GM23338 (cell line): ENCODE results near the gene MAD2L2. TPM values are rescaled to one million over a fixed set of nuclear protein-coding genes. Genes with fewer than 3 reads are reported as not detected.

ENCODE experiments used
- ATAC-seq: fragments of 200-7000 bp; cut with Tn5 transposase; 3 replicates; pipeline ENCODE4 v1.9.1; 2020
- DNase-seq: peaks from one replicate; pipeline ENCODE4 v3.0.0-alpha.2; 2015; ENCODE audit warnings: low spot score
- H2AFZ ChIP-seq: fragments of 200-600 bp; sonication (generic); 2 replicates; pipeline ENCODE4 v1.8.0; 2016; ENCODE audit warnings: antibody characterized with exemption, mild to moderate bottlenecking, moderate library complexity
- H3F3A ChIP-seq: fragments of 200-600 bp; sonication (generic); replicated peaks from 2 replicates; pipeline ENCODE4 v1.8.0; 2017; ENCODE audit warnings: antibody characterized with exemption, mixed run types, low read depth
- H3K27ac ChIP-seq: fragments of 200-600 bp; sonication (generic); 2 replicates; pipeline ENCODE4 v1.6.1; 2016; ENCODE audit warnings: low read depth
- H3K27me3 ChIP-seq: fragments of 200-600 bp; sonication (generic); 2 replicates; pipeline ENCODE4 v1.8.0; 2016; ENCODE audit warnings: mild to moderate bottlenecking, mixed run types, moderate library complexity; ENCODE audit not compliant: insufficient read depth
- H3K36me3 ChIP-seq: fragments of 200-600 bp; sonication (generic); 2 replicates; pipeline ENCODE4 v1.8.0; 2016; ENCODE audit warnings: mild to moderate bottlenecking; ENCODE audit not compliant: insufficient read depth
- H3K4me1 ChIP-seq: fragments of 200-600 bp; sonication (generic); 2 replicates; pipeline ENCODE4 v1.8.0; 2016; ENCODE audit warnings: mild to moderate bottlenecking, moderate library complexity; ENCODE audit not compliant: insufficient read depth
- H3K4me2 ChIP-seq: fragments of 200-600 bp; sonication (generic); 2 replicates; pipeline ENCODE4 v1.7.1; 2017; ENCODE audit warnings: mixed run types
- H3K4me3 ChIP-seq: fragments of 200-600 bp; sonication (generic); 2 replicates; pipeline ENCODE4 v1.6.1; 2016; ENCODE audit warnings: mixed run types
- H3K79me2 ChIP-seq: fragments of 200-600 bp; sonication (generic); replicated peaks from 2 replicates; pipeline ENCODE4 v1.8.0; 2017; ENCODE audit warnings: mild to moderate bottlenecking; ENCODE audit not compliant: insufficient read depth
- H3K9me2 ChIP-seq: fragments of 200-600 bp; sonication (generic); 2 replicates; pipeline ENCODE4 v1.8.0; 2017; ENCODE audit not compliant: insufficient read depth
- H4K20me1 ChIP-seq: fragments of 200-600 bp; sonication (generic); replicated peaks from 2 replicates; pipeline ENCODE4 v1.8.0; 2017; ENCODE audit warnings: mild to moderate bottlenecking; ENCODE audit not compliant: insufficient read depth
- H3K27ac Mint-ChIP-seq: 2 replicates; pipeline ENCODE4 v1.8.0; 2020; ENCODE audit warnings: inconsistent platforms, mild to moderate bottlenecking, moderate library complexity, mixed read lengths
- H3K27me3 Mint-ChIP-seq: 3 replicates; pipeline ENCODE4 v1.8.0; 2022; ENCODE audit warnings: low read depth, mild to moderate bottlenecking, moderate library complexity, mixed read lengths, inconsistent platforms; ENCODE audit not compliant: insufficient read depth, poor library complexity
- H3K36me3 Mint-ChIP-seq: 3 replicates; pipeline ENCODE4 v1.8.0; 2021; ENCODE audit warnings: low read depth, mild to moderate bottlenecking, inconsistent platforms, moderate library complexity, mixed read lengths
- H3K4me1 Mint-ChIP-seq: 3 replicates; pipeline ENCODE4 v1.8.0; 2020; ENCODE audit warnings: mild to moderate bottlenecking, inconsistent platforms, mixed read lengths
- H3K4me3 Mint-ChIP-seq: 3 replicates; pipeline ENCODE4 v1.8.0; 2021; ENCODE audit warnings: moderate library complexity, mild to moderate bottlenecking, inconsistent platforms, mixed read lengths
- H3K9me3 Mint-ChIP-seq: 3 replicates; pipeline ENCODE4 v1.8.0; 2020; ENCODE audit warnings: moderate library complexity, mild to moderate bottlenecking, inconsistent platforms, mixed read lengths
- CREB1 ChIP-seq: fragments of 250-450 bp; sonication (Bioruptor Pico); IDR thresholded peaks from 2 replicates; pipeline ENCODE4 v1.5.0; 2020; ENCODE audit warnings: low read depth, mild to moderate bottlenecking, moderate library complexity
- EZH2phosphoT487 ChIP-seq: fragments of 200-600 bp; sonication (generic); IDR thresholded peaks from one replicate; pipeline ENCODE4 v1.8.1; 2018; ENCODE audit warnings: antibody characterized with exemption; ENCODE audit not compliant: unreplicated experiment
- JUNB ChIP-seq: IDR thresholded peaks from one replicate; pipeline ENCODE4 v1.6.1; 2016; ENCODE audit warnings: antibody characterized with exemption; ENCODE audit not compliant: unreplicated experiment
- NANOG ChIP-seq: IDR thresholded peaks from 2 replicates; pipeline ENCODE4 v1.6.1; 2016; ENCODE audit warnings: antibody characterized with exemption, borderline replicate concordance
- POLR2AphosphoS5 ChIP-seq: IDR thresholded peaks from 2 replicates; pipeline ENCODE4 v1.6.1; 2016; ENCODE audit warnings: antibody characterized with exemption, low read depth
- STAT1 ChIP-seq: IDR thresholded peaks from one replicate; pipeline ENCODE4 v1.6.1; 2016; ENCODE audit warnings: antibody characterized with exemption; ENCODE audit not compliant: unreplicated experiment
- ZNF114 ChIP-seq: fragments of 250-450 bp; sonication (Bioruptor Pico); IDR thresholded peaks from 2 replicates; pipeline ENCODE4 v1.5.0; 2020; ENCODE audit warnings: mild to moderate bottlenecking, moderate library complexity
- ZNF331 ChIP-seq: fragments of 250-450 bp; sonication (Bioruptor Pico); IDR thresholded peaks from 2 replicates; pipeline ENCODE4 v1.5.0; 2020; ENCODE audit warnings: low read depth, mild to moderate bottlenecking, moderate library complexity
- polyA plus RNA-seq: library from polyadenylated mRNA; unstranded; fragments of >200 nt; fragmentation: Nextera tagmentation; extraction: Ambion mirVana; gene quantifications from 2 replicates; pipeline ENCODE4 v1.2.1, GENCODE V29; 2016
- total RNA-seq: library from RNA; depleted of rRNA; stranded (reverse); fragments of >200 nt; shearing (Covaris generic); gene quantifications from 2 replicates; pipeline ENCODE4 v1.2.3, GENCODE V29; 2014
- TF ChIP-seq, protein P1 (sequence below): IDR thresholded peaks from 2 replicates; pipeline ENCODE4 v1.6.1; 2016; ENCODE audit warnings: antibody characterized with exemption
- TF ChIP-seq, protein P2 (sequence below): IDR thresholded peaks from one replicate; pipeline ENCODE4 v1.6.1; 2018; ENCODE audit warnings: antibody characterized with exemption; ENCODE audit not compliant: unreplicated experiment
- TF ChIP-seq, protein P3 (sequence below), 2 experiments: fragments of 200-600 bp in 1 of 2; sonication (generic) in 1 of 2; conservative IDR thresholded peaks; 2 replicates each; pipeline versions ENCODE4 v1.5.1 to v1.6.1; 2016 to 2017; ENCODE audit warnings: antibody characterized with exemption in 2 of 2, low read depth in 2 of 2, mild to moderate bottlenecking in 2 of 2, moderate library complexity in 1 of 2

The MAD2L2 gene
- total and polyA plus RNA-seq, 2 experiments from 2014 or later: 498 to 552 TPM

DNA sequence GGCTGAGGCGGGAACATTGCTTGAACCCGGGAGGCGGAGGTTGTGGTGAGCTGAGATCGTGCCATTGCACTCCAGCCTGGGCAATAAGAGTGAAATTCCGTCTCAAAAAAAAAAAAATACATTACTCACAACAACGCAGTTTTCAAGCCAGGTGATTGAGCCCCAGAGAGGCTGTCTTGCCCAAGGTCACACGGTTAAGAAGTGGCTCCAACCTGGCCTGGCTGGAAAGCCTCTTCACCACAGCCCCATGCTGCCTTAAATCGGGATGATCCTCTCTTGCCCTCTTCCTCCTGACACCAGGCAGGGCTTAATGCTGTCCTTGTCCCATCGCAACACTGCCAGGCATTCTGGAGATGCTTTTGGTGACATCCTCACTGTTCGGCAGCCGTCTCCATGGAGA, 32.1 kb upstream of the MAD2L2 start:
- peaks cover 7% of the 10 kb centered on the region for H3K27me3 Mint-ChIP-seq
- Histone ChIP-seq H4K20me1 (no peaks in the 10 kb centered on the region; the same call in 1 of the 2 replicates), H3K27me3 (no peaks in the 10 kb centered on the region), H3K36me3 (no peaks in the 10 kb centered on the region), H2AFZ (no peak overlapping the region), H3K9me2 (no peaks in the 10 kb centered on the region), H3K27ac (no peak overlapping the region), H3F3A (0 out of 2 replicates have a peak, but pooled peaks cover 3% of the 10 kb centered on the region), H3K4me3 (no peak overlapping the region), H3K79me2 (no peaks in the 10 kb centered on the region), H3K4me2 (no peak overlapping the region), H3K4me1 (no peaks in the 10 kb centered on the region)
- no peak for ATAC-seq
- TF ChIP-seq STAT1: no peak
- TF ChIP-seq, protein P1, sequence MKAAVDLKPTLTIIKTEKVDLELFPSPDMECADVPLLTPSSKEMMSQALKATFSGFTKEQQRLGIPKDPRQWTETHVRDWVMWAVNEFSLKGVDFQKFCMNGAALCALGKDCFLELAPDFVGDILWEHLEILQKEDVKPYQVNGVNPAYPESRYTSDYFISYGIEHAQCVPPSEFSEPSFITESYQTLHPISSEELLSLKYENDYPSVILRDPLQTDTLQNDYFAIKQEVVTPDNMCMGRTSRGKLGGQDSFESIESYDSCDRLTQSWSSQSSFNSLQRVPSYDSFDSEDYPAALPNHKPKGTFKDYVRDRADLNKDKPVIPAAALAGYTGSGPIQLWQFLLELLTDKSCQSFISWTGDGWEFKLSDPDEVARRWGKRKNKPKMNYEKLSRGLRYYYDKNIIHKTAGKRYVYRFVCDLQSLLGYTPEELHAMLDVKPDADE: no peak
- TF ChIP-seq EZH2phosphoT487: no peak
- no peak for TF ChIP-seq ZNF331 (CRISPR knock-in tag)
- TF ChIP-seq JUNB: no peak
- no peak for TF ChIP-seq POLR2AphosphoS5
- no peak for TF ChIP-seq ZNF114 (CRISPR knock-in tag)
- TF ChIP-seq NANOG: no peak
- peaks cover 37% of the 10 kb centered on the region for H3K36me3 Mint-ChIP-seq
- H3K9me3 Mint-ChIP-seq: no peaks in the 10 kb centered on the region
- DNase-seq: no peak
- peaks cover 10% of the 10 kb centered on the region; the same call in 2 of the 3 replicates for H3K4me1 Mint-ChIP-seq
- no peak overlapping the region for H3K27ac Mint-ChIP-seq
- H3K4me3 Mint-ChIP-seq: no peak overlapping the region

DNA sequence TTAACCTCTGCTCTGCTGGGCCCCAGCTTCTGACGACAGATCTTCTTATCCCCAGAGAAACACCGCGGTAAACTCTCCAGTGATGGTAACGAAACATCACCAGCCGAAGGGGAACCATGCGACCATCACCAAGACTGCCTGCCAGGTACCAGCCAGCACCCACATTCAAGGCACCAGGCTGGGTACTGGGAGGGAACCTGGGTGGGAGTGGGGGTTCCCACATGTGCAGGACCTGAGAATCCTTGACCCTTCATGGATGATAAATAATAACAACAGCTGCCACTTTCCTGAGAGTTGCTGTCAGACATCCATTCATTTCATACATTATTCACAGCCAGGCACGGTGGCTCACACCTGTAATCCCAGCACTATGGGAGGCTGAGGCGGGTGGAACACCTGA, 31.3 kb upstream of the MAD2L2 start:
- H3K79me2 ChIP-seq: no peaks in the 10 kb centered on the region
- H3K4me2 ChIP-seq: no peak overlapping the region
- Mint-ChIP-seq H3K9me3 (no peaks in the 10 kb centered on the region), H3K27me3 (peaks cover 5% of the 10 kb centered on the region), H3K4me1 (peaks cover 18% of the 10 kb centered on the region; the same call in 2 of the 3 replicates), H3K27ac (no peak overlapping the region), H3K36me3 (peaks cover 36% of the 10 kb centered on the region), H3K4me3 (no peak overlapping the region)
- no peaks in the 10 kb centered on the region for H3K27me3 ChIP-seq
- H3K4me1 ChIP-seq: peaks cover 7% of the 10 kb centered on the region
- no peak overlapping the region for H2AFZ ChIP-seq
- H3K36me3 ChIP-seq: no peaks in the 10 kb centered on the region
- no peak for ATAC-seq
- H3K4me3 ChIP-seq: no peak overlapping the region
- H3K27ac ChIP-seq: no peak overlapping the region
- H3F3A ChIP-seq: peaks cover 8% of the 10 kb centered on the region; the same call in 1 of the 2 replicates
- no peaks in the 10 kb centered on the region for H3K9me2 ChIP-seq
- no peak for DNase-seq
- H4K20me1 ChIP-seq: no peaks in the 10 kb centered on the region; the same call in 1 of the 2 replicates
- no peak for TF ChIP-seq CREB1 (CRISPR knock-in tag)
- TF ChIP-seq, protein P1: no peak
- TF ChIP-seq JUNB: no peak
- TF ChIP-seq, protein P2, sequence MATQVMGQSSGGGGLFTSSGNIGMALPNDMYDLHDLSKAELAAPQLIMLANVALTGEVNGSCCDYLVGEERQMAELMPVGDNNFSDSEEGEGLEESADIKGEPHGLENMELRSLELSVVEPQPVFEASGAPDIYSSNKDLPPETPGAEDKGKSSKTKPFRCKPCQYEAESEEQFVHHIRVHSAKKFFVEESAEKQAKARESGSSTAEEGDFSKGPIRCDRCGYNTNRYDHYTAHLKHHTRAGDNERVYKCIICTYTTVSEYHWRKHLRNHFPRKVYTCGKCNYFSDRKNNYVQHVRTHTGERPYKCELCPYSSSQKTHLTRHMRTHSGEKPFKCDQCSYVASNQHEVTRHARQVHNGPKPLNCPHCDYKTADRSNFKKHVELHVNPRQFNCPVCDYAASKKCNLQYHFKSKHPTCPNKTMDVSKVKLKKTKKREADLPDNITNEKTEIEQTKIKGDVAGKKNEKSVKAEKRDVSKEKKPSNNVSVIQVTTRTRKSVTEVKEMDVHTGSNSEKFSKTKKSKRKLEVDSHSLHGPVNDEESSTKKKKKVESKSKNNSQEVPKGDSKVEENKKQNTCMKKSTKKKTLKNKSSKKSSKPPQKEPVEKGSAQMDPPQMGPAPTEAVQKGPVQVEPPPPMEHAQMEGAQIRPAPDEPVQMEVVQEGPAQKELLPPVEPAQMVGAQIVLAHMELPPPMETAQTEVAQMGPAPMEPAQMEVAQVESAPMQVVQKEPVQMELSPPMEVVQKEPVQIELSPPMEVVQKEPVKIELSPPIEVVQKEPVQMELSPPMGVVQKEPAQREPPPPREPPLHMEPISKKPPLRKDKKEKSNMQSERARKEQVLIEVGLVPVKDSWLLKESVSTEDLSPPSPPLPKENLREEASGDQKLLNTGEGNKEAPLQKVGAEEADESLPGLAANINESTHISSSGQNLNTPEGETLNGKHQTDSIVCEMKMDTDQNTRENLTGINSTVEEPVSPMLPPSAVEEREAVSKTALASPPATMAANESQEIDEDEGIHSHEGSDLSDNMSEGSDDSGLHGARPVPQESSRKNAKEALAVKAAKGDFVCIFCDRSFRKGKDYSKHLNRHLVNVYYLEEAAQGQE: no peak
- no peak for TF ChIP-seq NANOG
- TF ChIP-seq POLR2AphosphoS5: no peak
- TF ChIP-seq, protein P3, sequence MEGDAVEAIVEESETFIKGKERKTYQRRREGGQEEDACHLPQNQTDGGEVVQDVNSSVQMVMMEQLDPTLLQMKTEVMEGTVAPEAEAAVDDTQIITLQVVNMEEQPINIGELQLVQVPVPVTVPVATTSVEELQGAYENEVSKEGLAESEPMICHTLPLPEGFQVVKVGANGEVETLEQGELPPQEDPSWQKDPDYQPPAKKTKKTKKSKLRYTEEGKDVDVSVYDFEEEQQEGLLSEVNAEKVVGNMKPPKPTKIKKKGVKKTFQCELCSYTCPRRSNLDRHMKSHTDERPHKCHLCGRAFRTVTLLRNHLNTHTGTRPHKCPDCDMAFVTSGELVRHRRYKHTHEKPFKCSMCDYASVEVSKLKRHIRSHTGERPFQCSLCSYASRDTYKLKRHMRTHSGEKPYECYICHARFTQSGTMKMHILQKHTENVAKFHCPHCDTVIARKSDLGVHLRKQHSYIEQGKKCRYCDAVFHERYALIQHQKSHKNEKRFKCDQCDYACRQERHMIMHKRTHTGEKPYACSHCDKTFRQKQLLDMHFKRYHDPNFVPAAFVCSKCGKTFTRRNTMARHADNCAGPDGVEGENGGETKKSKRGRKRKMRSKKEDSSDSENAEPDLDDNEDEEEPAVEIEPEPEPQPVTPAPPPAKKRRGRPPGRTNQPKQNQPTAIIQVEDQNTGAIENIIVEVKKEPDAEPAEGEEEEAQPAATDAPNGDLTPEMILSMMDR (conservative IDR thresholded peaks at IDR 0.05; ENCODE audit: low read depth in 2 of 2): no peak
